ENCODE results near the gene CHD5.
A peak's percentile ranks its signal among the peaks of the same experiment; 100 is the strongest.

DNA sequence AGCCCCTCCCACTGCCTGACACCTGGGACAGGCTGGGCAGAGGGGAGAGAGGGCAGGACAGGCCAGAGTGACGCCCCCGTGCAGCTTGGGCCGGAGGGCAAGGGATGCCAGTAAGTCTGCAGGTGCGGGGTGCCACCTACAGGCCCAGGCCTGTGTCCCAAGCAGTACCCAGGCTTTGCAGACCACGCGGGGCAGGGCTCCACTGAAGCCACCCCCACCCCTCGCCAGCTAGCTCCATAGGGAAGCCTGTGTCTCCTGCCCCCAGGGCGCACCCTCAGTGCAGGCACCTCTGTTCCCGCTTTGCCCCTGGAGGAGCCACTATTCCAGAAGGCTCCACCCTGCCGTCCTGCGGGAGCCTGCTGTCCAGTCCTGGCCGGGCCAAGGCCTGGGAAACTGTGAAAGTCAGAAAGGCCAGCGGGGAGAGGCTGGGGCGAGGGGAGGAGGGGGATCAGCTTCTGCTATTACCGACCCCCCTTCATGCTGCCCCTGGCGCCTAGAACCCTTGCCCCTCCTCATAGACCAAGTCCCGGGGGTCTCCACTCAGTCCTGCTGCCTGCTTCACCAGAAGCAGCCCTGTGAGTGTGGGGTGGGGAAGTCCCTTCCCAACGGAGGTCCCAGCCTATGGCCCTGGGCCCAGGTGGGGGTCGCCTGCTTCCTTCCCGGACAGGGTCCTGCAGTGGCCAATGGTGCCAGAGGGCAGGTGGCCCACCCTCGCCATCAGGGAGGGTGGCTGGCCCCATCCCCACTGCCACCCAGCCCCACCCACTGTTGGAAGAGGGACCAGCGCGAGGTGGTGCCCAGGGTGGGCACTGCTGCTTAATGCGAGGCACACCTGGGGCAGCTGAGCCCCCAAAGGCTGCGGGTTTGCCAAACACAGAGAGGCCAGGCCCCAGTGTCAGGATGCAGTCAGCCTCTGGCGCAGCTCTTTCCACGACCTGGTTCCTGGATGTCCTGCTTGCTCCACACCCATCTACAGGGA, 80.0 kb downstream of the CHD5 start:
- peak; percentile 39 for TF ChIP-seq CTCF (IDR thresholded peaks at IDR 0.05; ENCODE audit: borderline replicate concordance, extremely low read depth, low read length, poor library complexity, severe bottlenecking)
- TF ChIP-seq EZH2 (IDR thresholded peaks at IDR 0.05; ENCODE audit: borderline replicate concordance, low read depth, low read length, severe bottlenecking), result no peak

Data from DND-41 (cell line).